ENCODE data around the gene NMNAT2. TPM values are rescaled to one million over a fixed set of nuclear protein-coding genes. Genes with fewer than 3 reads are reported as not detected.

NMNAT2 gene
- total and polyA plus RNA-seq, 2 experiments from 2014 or later: 0.12 TPM; not detected in 1

DNA sequence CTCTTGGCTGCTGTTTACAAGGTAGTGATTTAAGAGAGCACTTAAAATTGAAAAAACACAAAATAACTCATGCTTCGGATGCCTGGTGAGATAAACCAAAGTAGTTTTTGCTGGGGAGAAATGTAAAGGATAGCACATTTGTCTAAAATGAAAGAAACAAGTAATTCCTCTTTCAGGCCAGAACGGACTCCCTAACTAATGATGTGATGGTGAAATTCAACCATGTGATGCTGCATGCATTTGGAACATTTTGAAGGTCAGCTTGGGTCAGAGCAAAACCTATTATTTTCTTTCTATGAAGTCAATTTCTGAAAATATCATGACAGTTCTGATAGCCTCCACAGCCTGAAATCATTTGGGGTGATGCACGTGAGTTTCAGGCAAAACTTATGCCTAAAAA is 27.6 kb downstream of the NMNAT2 start:
- no peaks in the 10 kb centered on the region for H3K36me3 ChIP-seq
- H3K4me1 ChIP-seq (ENCODE audit: low read depth): no peaks in the 10 kb centered on the region
- no peak overlapping the region for H3K27ac ChIP-seq
- TF ChIP-seq, protein P1, sequence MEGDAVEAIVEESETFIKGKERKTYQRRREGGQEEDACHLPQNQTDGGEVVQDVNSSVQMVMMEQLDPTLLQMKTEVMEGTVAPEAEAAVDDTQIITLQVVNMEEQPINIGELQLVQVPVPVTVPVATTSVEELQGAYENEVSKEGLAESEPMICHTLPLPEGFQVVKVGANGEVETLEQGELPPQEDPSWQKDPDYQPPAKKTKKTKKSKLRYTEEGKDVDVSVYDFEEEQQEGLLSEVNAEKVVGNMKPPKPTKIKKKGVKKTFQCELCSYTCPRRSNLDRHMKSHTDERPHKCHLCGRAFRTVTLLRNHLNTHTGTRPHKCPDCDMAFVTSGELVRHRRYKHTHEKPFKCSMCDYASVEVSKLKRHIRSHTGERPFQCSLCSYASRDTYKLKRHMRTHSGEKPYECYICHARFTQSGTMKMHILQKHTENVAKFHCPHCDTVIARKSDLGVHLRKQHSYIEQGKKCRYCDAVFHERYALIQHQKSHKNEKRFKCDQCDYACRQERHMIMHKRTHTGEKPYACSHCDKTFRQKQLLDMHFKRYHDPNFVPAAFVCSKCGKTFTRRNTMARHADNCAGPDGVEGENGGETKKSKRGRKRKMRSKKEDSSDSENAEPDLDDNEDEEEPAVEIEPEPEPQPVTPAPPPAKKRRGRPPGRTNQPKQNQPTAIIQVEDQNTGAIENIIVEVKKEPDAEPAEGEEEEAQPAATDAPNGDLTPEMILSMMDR (IDR thresholded peaks at IDR 0.05; ENCODE audit: low read depth, low read length): no peak
- DNase-seq (ENCODE audit: low read depth in 1 of 2, low spot score in 1 of 2): no peak
- H3K27me3 ChIP-seq: no peaks in the 10 kb centered on the region
- no peak overlapping the region for H3K4me3 ChIP-seq
- no peaks in the 10 kb centered on the region for H3K9me3 ChIP-seq (ENCODE audit: low read depth)

- DNase-seq (ENCODE audit: low read depth in 1 of 2, low spot score in 1 of 2): no peak
- TF ChIP-seq, protein P1 (IDR thresholded peaks at IDR 0.05; ENCODE audit: low read depth, low read length): no peak
- no peaks in the 10 kb centered on the region for H3K36me3 ChIP-seq
- H3K9me3 ChIP-seq (ENCODE audit: low read depth): no peaks in the 10 kb centered on the region
- H3K4me3 ChIP-seq: no peak overlapping the region
- no peaks in the 10 kb centered on the region for H3K4me1 ChIP-seq (ENCODE audit: low read depth)
- no peak overlapping the region for H3K27ac ChIP-seq
- H3K27me3 ChIP-seq: no peaks in the 10 kb centered on the region
These were observed 29.4 kb downstream of the NMNAT2 start for GRCh38 chr1:183388735-183389134.

GRCh38 chr1:183385340-183386144 is 32.6 kb downstream of the NMNAT2 start:
- TF ChIP-seq, protein P1 (IDR thresholded peaks at IDR 0.05; ENCODE audit: low read depth, low read length): no peak
- H3K27me3 ChIP-seq: no peaks in the 10 kb centered on the region
- H3K36me3 ChIP-seq: no peaks in the 10 kb centered on the region
- no peak for DNase-seq (ENCODE audit: low read depth in 1 of 2, low spot score in 1 of 2)
- H3K4me3 ChIP-seq: no peak overlapping the region
- no peaks in the 10 kb centered on the region for H3K4me1 ChIP-seq (ENCODE audit: low read depth)
- no peak overlapping the region for H3K27ac ChIP-seq
- H3K9me3 ChIP-seq (ENCODE audit: low read depth): no peaks in the 10 kb centered on the region

DNA sequence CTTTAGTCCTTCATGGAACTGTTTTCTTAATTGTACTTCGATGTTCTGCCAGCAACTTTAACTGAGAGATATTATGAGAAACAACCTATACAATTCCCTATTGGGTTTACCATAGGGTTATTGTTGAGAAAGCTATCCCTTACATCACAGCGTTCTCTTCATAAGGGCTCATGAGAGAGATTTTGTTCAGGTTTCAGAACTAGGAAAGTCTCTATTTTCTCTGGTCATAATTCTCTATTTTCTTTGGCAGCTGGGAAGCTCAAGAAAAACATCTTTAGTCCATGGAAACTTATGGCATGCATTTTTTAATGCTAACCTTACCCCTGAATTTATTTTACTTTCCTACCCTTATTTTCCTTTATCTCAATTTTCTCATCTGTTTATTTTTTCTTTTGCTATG is 38.2 kb downstream of the NMNAT2 start:
- no peaks in the 10 kb centered on the region for H3K9me3 ChIP-seq (ENCODE audit: low read depth)
- H3K4me1 ChIP-seq (ENCODE audit: low read depth): no peaks in the 10 kb centered on the region
- H3K4me3 ChIP-seq: no peak overlapping the region
- no peak for DNase-seq (ENCODE audit: low read depth in 1 of 2, low spot score in 1 of 2)
- H3K36me3 ChIP-seq: no peaks in the 10 kb centered on the region
- no peak overlapping the region for H3K27ac ChIP-seq
- TF ChIP-seq, protein P1 (IDR thresholded peaks at IDR 0.05; ENCODE audit: low read depth, low read length): no peak
- no peaks in the 10 kb centered on the region for H3K27me3 ChIP-seq

DNA sequence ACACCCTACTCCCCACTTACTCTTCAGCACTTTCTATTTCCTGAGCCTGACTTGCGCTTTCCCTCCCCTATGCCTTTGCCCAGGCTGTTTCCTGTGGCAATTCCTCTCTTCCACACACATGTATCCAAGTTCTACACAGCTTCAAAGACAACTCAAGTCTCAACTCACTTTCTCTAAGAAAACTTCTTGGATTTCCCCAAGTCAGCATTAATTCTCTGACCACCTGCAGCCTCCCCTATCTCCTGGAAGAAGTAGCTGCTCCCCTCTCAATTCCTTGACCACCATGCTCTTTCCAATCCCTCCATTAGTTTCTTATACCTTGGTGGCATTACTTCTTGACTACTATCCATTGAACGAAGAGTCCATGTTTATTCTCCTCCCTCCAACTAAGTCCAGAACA is 42.8 kb downstream of the NMNAT2 start:
- DNase-seq (ENCODE audit: low read depth in 1 of 2, low spot score in 1 of 2): no peak
- no peak overlapping the region for H3K27ac ChIP-seq
- no peaks in the 10 kb centered on the region for H3K9me3 ChIP-seq (ENCODE audit: low read depth)
- no peaks in the 10 kb centered on the region for H3K4me1 ChIP-seq (ENCODE audit: low read depth)
- H3K4me3 ChIP-seq: no peak overlapping the region
- no peaks in the 10 kb centered on the region for H3K27me3 ChIP-seq
- TF ChIP-seq, protein P1 (IDR thresholded peaks at IDR 0.05; ENCODE audit: low read depth, low read length): no peak
- no peaks in the 10 kb centered on the region for H3K36me3 ChIP-seq

Data from cardiac muscle cell (in vitro differentiated cells and primary cell).